Upper lobe of right lung (tissue), 1 donor: ENCODE data around the gene SCD5. TPM values are rescaled to one million over a fixed set of nuclear protein-coding genes. Genes with fewer than 3 reads are reported as not detected.

Experiments used
- ATAC-seq: fragments of 200-7000 bp; cut with Tn5 transposase; one replicate; pipeline ENCODE4 v1.9.1; 2020; ENCODE audit warnings: mild to moderate bottlenecking, moderate library complexity
- DNase-seq: peaks from one replicate; pipeline ENCODE4 v3.0.0-alpha.2; 2020
- H3K27ac ChIP-seq: fragments of 200-600 bp; one replicate; pipeline ENCODE4 v1.8.0; 2022
- H3K27me3 ChIP-seq: fragments of 200-600 bp; one replicate; pipeline ENCODE4 v1.8.0; 2022; ENCODE audit warnings: mild to moderate bottlenecking
- H3K36me3 ChIP-seq: fragments of 200-600 bp; one replicate; pipeline ENCODE4 v1.8.0; 2022
- H3K4me1 ChIP-seq: fragments of 200-600 bp; one replicate; pipeline ENCODE4 v1.8.0; 2022
- H3K4me3 ChIP-seq: fragments of 200-600 bp; one replicate; pipeline ENCODE4 v1.8.0; 2022; ENCODE audit warnings: mild to moderate bottlenecking
- H3K9me3 ChIP-seq: fragments of 200-600 bp; one replicate; pipeline ENCODE4 v1.8.0; 2022
- CTCF ChIP-seq: fragments of 200-600 bp; IDR thresholded peaks from one replicate; pipeline ENCODE4 v1.8.0; 2022; ENCODE audit warnings: antibody characterized with exemption
- intact Hi-C: fragments of 100-400 bp; cut with DNase I; formaldehyde crosslinking; loops from one replicate; pipeline ENCODE4 v1.11.0; 2022
- total RNA-seq: library from RNA; stranded (reverse); fragmentation: NEBNext Ultra II Directional; extraction: Animal tissue kit (Norgen Biotek cat#: 25700); gene quantifications from one replicate; pipeline ENCODE4 v1.2.1, GENCODE V29; 2021
- donor health status: DM: no; HTN: yes; CAD: no; lungs with severe emphysema.

Gene SCD5
- total RNA-seq, 1 donor from 2014 or later = 20.6 TPM

DNA sequence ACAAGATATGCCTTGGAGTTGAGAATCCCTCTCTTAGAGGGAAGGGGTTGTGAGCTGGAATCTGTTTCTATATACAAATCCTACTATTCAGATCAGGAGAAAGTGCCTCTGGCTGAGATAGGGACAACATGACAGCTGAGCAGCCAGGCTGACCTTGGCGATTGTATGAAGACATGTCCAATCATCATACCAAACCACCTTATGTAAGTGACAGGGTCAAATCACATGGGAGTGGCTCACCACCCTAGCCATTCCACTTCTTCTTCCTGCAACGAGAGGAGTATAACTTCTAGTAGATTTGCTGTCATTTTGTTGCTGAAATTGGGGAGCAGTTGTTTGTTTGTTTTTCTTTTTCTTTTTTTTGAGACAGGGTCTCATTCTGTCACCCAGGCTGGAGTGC is 188.6 kb downstream of the SCD5 start:
- H3K27me3 ChIP-seq = no peaks in the 10 kb centered on the region
- H3K27ac ChIP-seq = no peak overlapping the region
- ATAC-seq (no peak), DNase-seq (no peak)
- H3K9me3 ChIP-seq = no peaks in the 10 kb centered on the region
- no peaks in the 10 kb centered on the region for H3K36me3 ChIP-seq
- no peaks in the 10 kb centered on the region for H3K4me1 ChIP-seq
- intact Hi-C loops = no loop called here
- no peak overlapping the region for H3K4me3 ChIP-seq
- no peak for TF ChIP-seq CTCF

DNA sequence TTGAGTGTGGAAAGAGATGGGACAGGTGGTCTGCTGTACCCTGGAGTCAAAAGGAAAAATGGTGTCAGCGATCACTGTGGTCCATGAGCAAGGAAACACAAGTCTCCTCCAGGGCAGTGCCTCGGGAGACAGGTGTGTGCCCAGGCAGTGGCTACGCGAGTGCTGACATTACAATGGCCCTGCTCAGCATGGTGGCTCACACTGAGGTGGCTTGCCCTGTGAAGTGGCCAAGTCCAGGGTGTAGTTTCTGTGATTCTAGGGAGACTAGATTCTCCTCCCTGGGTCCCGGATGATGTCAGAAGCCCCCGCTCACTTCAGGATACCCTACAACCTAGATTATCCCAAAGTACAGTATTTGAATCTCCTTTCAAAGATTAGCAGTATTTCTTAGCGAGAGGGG is 192.0 kb downstream of the SCD5 start:
- Histone ChIP-seq H3K4me3 (no peak overlapping the region), H3K36me3 (no peaks in the 10 kb centered on the region), H3K27me3 (no peaks in the 10 kb centered on the region), H3K4me1 (no peaks in the 10 kb centered on the region), H3K9me3 (no peaks in the 10 kb centered on the region), H3K27ac (no peak overlapping the region)
- DNase-seq (no peak), ATAC-seq (no peak)
- no peak for TF ChIP-seq CTCF
- intact Hi-C loops = no loop called here

GRCh38 chr4:82604522-82604921 is 194.1 kb downstream of the SCD5 start:
- intact Hi-C loops = no loop called here
- H3K4me1 ChIP-seq = no peaks in the 10 kb centered on the region
- H3K36me3 ChIP-seq = no peaks in the 10 kb centered on the region
- no peaks in the 10 kb centered on the region for H3K9me3 ChIP-seq
- no peak overlapping the region for H3K4me3 ChIP-seq
- DNase-seq (no peak), ATAC-seq (no peak)
- no peak for TF ChIP-seq CTCF
- H3K27me3 ChIP-seq = no peaks in the 10 kb centered on the region
- no peak overlapping the region for H3K27ac ChIP-seq

- Histone ChIP-seq H3K4me1 (no peaks in the 10 kb centered on the region), H3K27ac (no peak overlapping the region), H3K9me3 (no peaks in the 10 kb centered on the region), H3K4me3 (no peak overlapping the region), H3K36me3 (no peaks in the 10 kb centered on the region), H3K27me3 (no peaks in the 10 kb centered on the region)
- intact Hi-C loops = no loop called here
- DNase-seq (no peak), ATAC-seq (no peak)
- no peak for TF ChIP-seq CTCF
Observed at GRCh38 chr4:82601242-82602015, 197.2 kb downstream of the SCD5 start.

DNA sequence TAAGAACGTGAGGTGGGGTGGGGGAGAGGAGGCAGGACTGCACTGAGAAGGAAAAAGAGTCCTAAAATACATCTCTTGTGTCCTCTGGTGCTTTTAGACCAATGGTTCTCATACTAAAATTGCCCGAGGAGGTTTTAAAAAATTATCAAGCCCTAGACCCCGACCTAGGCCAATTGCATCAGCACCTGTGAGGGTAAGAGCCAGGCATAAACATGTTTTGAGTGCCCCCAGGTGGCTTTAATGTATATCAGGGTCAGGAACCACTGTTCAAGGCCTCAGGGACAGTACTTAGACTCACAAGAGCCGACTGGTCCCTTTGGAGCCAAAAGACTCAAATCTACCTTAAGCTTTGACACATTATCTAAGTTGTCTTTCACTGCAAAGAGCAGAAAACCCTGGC is 199.3 kb downstream of the SCD5 start:
- no peaks in the 10 kb centered on the region for H3K9me3 ChIP-seq
- DNase-seq = no peak
- no peak for ATAC-seq
- H3K4me1 ChIP-seq = no peaks in the 10 kb centered on the region
- H3K4me3 ChIP-seq = no peak overlapping the region
- TF ChIP-seq CTCF = no peak
- no peak overlapping the region for H3K27ac ChIP-seq
- H3K27me3 ChIP-seq = peaks cover 4% of the 10 kb centered on the region
- intact Hi-C loops = no loop called here
- H3K36me3 ChIP-seq = no peaks in the 10 kb centered on the region

DNA sequence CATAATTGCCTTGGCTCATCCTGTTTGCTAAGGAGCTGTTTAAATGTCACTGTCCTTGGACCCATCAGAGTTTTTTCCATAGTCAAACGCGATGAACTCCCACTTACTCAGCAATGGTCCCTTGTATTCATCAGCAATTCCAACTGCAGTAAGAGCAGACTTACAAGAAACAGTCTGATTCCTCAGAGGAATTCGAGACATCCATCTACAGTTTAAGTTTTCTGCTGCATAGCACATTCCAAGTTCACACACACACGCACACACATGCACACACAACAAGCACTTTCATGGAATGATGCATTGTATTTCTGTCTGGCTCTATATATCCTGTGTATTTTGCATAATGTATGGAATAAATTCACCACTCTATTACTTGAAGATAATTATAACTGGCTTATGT is 204.1 kb downstream of the SCD5 start:
- ATAC-seq (no peak), DNase-seq (no peak)
- H3K9me3 ChIP-seq = no peaks in the 10 kb centered on the region
- H3K36me3 ChIP-seq = no peaks in the 10 kb centered on the region
- H3K27ac ChIP-seq = no peak overlapping the region
- intact Hi-C loops = no loop called here
- H3K4me1 ChIP-seq = no peaks in the 10 kb centered on the region
- no peak for TF ChIP-seq CTCF
- H3K4me3 ChIP-seq = no peak overlapping the region
- peaks cover 4% of the 10 kb centered on the region for H3K27me3 ChIP-seq
